Activated naive CD4-positive, alpha-beta T cell treated with anti-CD3 and anti-CD28 coated beads, Interleukin-2, amount 10 ng/mL, durations not matched to agents 7 days and 5 days (primary cell): ENCODE measurements around the gene SLC38A1.

Source experiments
- CTCF ChIA-PET: fragments of 350-600 bp; sonication (Branson Sonifier 250); formaldehyde crosslinking; loops from one replicate; lab custom pipeline; 2021; ENCODE audit warnings: antibody characterized with exemption; lab: Charles Lee
- DNase-seq: peaks from one replicate; pipeline ENCODE4 v3.0.0-alpha.2; 2020
- H3K27ac Mint-ChIP-seq: one replicate; pipeline ENCODE4 v1.8.0; 2021; ENCODE audit warnings: mild to moderate bottlenecking, moderate library complexity, mixed read lengths
- H3K27me3 Mint-ChIP-seq: one replicate; pipeline ENCODE4 v1.8.0; 2021; ENCODE audit warnings: mild to moderate bottlenecking, mixed read lengths
- H3K36me3 Mint-ChIP-seq: one replicate; pipeline ENCODE4 v1.8.0; 2021; ENCODE audit warnings: mixed read lengths
- H3K4me1 Mint-ChIP-seq: one replicate; pipeline ENCODE4 v1.8.0; 2021; ENCODE audit warnings: mixed read lengths
- H3K4me3 Mint-ChIP-seq: one replicate; pipeline ENCODE4 v1.8.0; 2021; ENCODE audit warnings: mild to moderate bottlenecking, moderate library complexity, mixed read lengths
- H3K9me3 Mint-ChIP-seq: one replicate; pipeline ENCODE4 v1.8.0; 2021; ENCODE audit warnings: mixed read lengths

SLC38A1 gene

GRCh38 chr12:46217541-46218321, 51.1 kb downstream of the SLC38A1 start:
- Mint-ChIP-seq H3K4me1 (peaks cover 97% of the 10 kb centered on the region), H3K27ac (peak overlapping the region; percentile 96), H3K4me3 (peak overlapping the region; percentile 57), H3K9me3 (no peaks in the 10 kb centered on the region), H3K27me3 (no peaks in the 10 kb centered on the region), H3K36me3 (peaks cover 84% of the 10 kb centered on the region)
- CTCF ChIA-PET: interaction anchor here (0.7 to 2.7 kb wide), 5 partner anchors 14 to 64 kb away, joined by 3 to 11 read pairs (median 3); partner anchors contain the start of gene SLC38A1
- peak; percentile 76 for DNase-seq

- CTCF ChIA-PET: interaction anchor here (0.8 to 1.9 kb wide), 5 partner anchors 12 to 89 kb away, joined by 3 to 6 read pairs (median 4); no protein-coding TSS in a partner anchor
- Mint-ChIP-seq H3K27me3 (no peaks in the 10 kb centered on the region), H3K27ac (peak overlapping the region; percentile 96), H3K36me3 (peaks cover 84% of the 10 kb centered on the region), H3K9me3 (no peaks in the 10 kb centered on the region), H3K4me1 (peaks cover 96% of the 10 kb centered on the region), H3K4me3 (peak overlapping the region; percentile 61)
- peak; percentile 89 for DNase-seq
Observed at GRCh38 chr12:46214668-46215436, 54.0 kb downstream of the SLC38A1 start.

- peaks cover 80% of the 10 kb centered on the region for H3K36me3 Mint-ChIP-seq
- H3K4me1 Mint-ChIP-seq: peaks cover 91% of the 10 kb centered on the region
- CTCF ChIA-PET: no interaction called here
- no peaks in the 10 kb centered on the region for H3K9me3 Mint-ChIP-seq
- DNase-seq: no peak
- H3K4me3 Mint-ChIP-seq: no peak overlapping the region
- peak overlapping the region; percentile 13 for H3K27ac Mint-ChIP-seq
- no peaks in the 10 kb centered on the region for H3K27me3 Mint-ChIP-seq
Observed at GRCh38 chr12:46212108-46212982, 56.5 kb downstream of the SLC38A1 start.

- no peak overlapping the region for H3K4me3 Mint-ChIP-seq
- H3K27me3 Mint-ChIP-seq: no peaks in the 10 kb centered on the region
- peak overlapping the region; percentile 85 for H3K27ac Mint-ChIP-seq
- CTCF ChIA-PET: no interaction called here
- H3K36me3 Mint-ChIP-seq: peaks cover 80% of the 10 kb centered on the region
- H3K9me3 Mint-ChIP-seq: no peaks in the 10 kb centered on the region
- H3K4me1 Mint-ChIP-seq: peaks cover 80% of the 10 kb centered on the region
- DNase-seq: no peak
Observed at GRCh38 chr12:46210873-46211439, 57.9 kb downstream of the SLC38A1 start.

GRCh38 chr12:46209914-46210872, 58.6 kb downstream of the SLC38A1 start:
- no peaks in the 10 kb centered on the region for H3K27me3 Mint-ChIP-seq
- H3K27ac Mint-ChIP-seq: peak overlapping the region; percentile 85
- DNase-seq: peak; percentile 56
- peaks cover 75% of the 10 kb centered on the region for H3K4me1 Mint-ChIP-seq
- CTCF ChIA-PET: interaction anchor here (1.1 to 1.2 kb wide), 2 partner anchors 53 to 61 kb away, joined by 3 to 4 read pairs; no protein-coding TSS in a partner anchor
- H3K4me3 Mint-ChIP-seq: no peak overlapping the region
- peaks cover 84% of the 10 kb centered on the region for H3K36me3 Mint-ChIP-seq
- H3K9me3 Mint-ChIP-seq: no peaks in the 10 kb centered on the region

DNA sequence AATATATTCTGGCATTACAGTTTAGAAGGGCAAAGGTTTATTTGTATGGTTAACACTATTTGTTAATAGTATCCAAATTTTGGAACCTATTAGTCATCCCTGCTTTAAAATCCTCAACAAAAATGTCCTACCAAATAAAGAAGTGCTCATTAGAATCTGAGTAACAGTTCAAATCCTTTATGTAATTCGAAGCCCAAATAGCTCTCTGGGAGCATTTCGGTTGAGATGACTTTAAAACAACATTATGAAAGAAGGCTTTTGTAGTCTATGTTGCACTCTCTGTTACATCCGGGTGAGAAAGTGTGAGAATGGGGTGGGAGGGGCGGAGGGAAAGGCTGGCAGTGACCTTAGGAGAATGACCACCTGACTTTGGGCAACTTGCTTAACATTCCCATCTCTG, 59.7 kb downstream of the SLC38A1 start:
- no peaks in the 10 kb centered on the region for H3K27me3 Mint-ChIP-seq
- H3K36me3 Mint-ChIP-seq: peaks cover 86% of the 10 kb centered on the region
- H3K4me1 Mint-ChIP-seq: peaks cover 66% of the 10 kb centered on the region
- CTCF ChIA-PET: interaction anchor here (1.0 to 1.2 kb wide), 3 partner anchors 61 to 84 kb away, joined by 3 read pairs; no protein-coding TSS in a partner anchor
- no peak for DNase-seq
- peak overlapping the region; percentile 85 for H3K27ac Mint-ChIP-seq
- H3K4me3 Mint-ChIP-seq: no peak overlapping the region
- H3K9me3 Mint-ChIP-seq: no peaks in the 10 kb centered on the region

DNA sequence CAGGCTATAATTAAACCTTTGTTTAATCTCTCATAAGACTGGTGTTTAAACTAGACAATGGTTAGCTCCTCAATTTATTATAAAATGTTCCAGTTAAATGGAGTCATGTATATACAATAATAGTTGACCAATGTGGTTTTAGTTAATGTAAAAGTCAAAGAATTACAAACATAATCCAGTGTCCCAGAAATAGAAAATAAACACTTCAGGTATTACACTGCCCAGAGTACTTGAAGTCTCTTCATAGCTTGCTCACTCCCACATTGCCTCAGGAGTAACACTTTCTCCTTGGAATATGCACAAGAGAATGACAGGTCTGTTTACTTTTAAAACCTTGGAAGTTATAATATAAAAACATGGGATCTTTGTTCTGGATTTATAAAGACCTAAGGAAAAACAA, 60.5 kb downstream of the SLC38A1 start:
- peaks cover 58% of the 10 kb centered on the region for H3K4me1 Mint-ChIP-seq
- no peak overlapping the region for H3K4me3 Mint-ChIP-seq
- H3K36me3 Mint-ChIP-seq: peaks cover 86% of the 10 kb centered on the region
- no peak for DNase-seq
- H3K27me3 Mint-ChIP-seq: no peaks in the 10 kb centered on the region
- no peak overlapping the region for H3K27ac Mint-ChIP-seq
- CTCF ChIA-PET: interaction anchor here (1.0 kb wide), 2 partner anchors 62 to 84 kb away, joined by 3 read pairs; no protein-coding TSS in a partner anchor
- no peaks in the 10 kb centered on the region for H3K9me3 Mint-ChIP-seq

DNA sequence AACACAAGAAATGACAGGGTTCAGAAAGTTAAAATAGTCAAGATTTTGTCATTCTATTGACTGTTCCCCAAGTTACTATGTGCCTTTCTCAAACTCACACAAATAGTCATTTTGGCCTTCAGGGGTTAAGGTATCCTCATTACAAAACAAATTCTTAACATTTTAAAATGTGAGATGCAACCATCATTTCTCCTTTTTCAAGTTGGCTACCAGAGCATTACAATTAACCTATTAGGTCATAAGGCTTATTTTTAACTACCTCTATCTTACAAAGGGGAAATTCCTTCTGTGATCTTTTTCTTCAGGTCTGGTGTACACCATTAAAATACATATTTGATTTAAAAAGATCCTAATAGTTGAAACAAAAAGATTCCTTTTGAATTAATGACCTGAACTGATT, 61.2 kb downstream of the SLC38A1 start:
- H3K27me3 Mint-ChIP-seq: no peaks in the 10 kb centered on the region
- no peaks in the 10 kb centered on the region for H3K9me3 Mint-ChIP-seq
- H3K4me3 Mint-ChIP-seq: no peak overlapping the region
- peaks cover 87% of the 10 kb centered on the region for H3K36me3 Mint-ChIP-seq
- DNase-seq: no peak
- H3K4me1 Mint-ChIP-seq: peaks cover 51% of the 10 kb centered on the region
- CTCF ChIA-PET: no interaction called here
- peak overlapping the region; percentile 49 for H3K27ac Mint-ChIP-seq

DNA sequence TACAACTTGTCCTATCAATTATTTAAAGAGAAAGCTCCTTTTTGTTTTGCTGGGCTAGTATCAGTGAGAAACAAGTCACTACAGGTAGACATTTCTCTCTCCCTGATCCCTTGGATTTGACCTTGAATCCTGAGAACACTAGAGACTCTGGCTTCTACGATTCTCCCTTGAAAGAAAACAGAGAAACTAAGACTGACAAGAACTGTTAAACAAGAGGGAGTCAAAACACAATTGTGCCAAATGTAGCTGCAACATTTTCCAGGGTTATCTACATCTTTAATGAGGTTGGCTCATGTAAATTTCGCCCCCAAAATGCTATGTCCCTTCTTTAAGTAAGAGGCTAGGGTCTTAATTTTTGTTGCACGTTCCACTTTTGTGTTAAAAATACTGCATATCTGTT, 62.4 kb downstream of the SLC38A1 start:
- Mint-ChIP-seq H3K4me1 (peaks cover 40% of the 10 kb centered on the region), H3K4me3 (no peak overlapping the region), H3K36me3 (peaks cover 86% of the 10 kb centered on the region), H3K27me3 (no peaks in the 10 kb centered on the region), H3K27ac (peak overlapping the region; percentile 11), H3K9me3 (no peaks in the 10 kb centered on the region)
- CTCF ChIA-PET: no interaction called here
- DNase-seq: no peak

GRCh38 chr12:46205294-46205693, 63.5 kb downstream of the SLC38A1 start:
- DNase-seq: no peak
- Mint-ChIP-seq H3K9me3 (no peaks in the 10 kb centered on the region), H3K4me3 (no peak overlapping the region), H3K27me3 (no peaks in the 10 kb centered on the region), H3K4me1 (peaks cover 28% of the 10 kb centered on the region), H3K36me3 (peaks cover 81% of the 10 kb centered on the region), H3K27ac (no peak overlapping the region)
- CTCF ChIA-PET: interaction anchor here (1.2 to 1.3 kb wide), 2 partner anchors 51 to 98 kb away, joined by 3 read pairs; no protein-coding TSS in a partner anchor

DNA sequence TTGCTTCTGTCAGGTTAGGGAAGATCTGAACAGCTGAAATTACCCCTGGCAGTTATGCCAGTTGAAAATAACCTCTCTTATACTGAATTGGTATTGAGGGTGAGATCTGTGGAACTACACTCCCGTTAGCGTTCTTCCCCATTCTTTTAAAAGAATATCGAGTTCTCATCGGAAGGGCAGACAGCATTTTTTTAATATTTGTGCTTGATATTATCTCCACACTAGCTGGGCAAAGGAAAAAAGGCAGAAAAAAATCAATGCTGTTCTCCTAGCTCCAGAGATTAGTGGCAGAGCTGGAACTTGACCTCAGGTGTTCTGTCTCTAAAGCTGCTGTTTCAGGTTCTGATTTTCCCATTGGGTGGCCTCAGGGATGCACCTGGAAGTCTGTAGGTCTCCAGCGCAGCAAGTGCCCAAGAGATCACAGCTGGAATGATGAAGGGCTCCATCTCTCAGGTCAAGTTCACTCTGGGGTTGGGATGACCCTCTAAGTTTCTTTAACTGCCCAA, 67.5 kb downstream of the SLC38A1 start:
- Mint-ChIP-seq H3K27me3 (no peaks in the 10 kb centered on the region), H3K27ac (peak overlapping the region; percentile 52), H3K9me3 (no peaks in the 10 kb centered on the region), H3K36me3 (peaks cover 86% of the 10 kb centered on the region), H3K4me1 (peaks cover 11% of the 10 kb centered on the region), H3K4me3 (no peak overlapping the region)
- CTCF ChIA-PET: interaction anchor here (0.6 kb wide), 1 partner anchor 17 kb away, joined by 3 read pairs; no protein-coding TSS in a partner anchor
- DNase-seq: no peak

- Mint-ChIP-seq H3K36me3 (peaks cover 87% of the 10 kb centered on the region), H3K27ac (no peak overlapping the region), H3K9me3 (no peaks in the 10 kb centered on the region), H3K4me1 (peaks cover 8% of the 10 kb centered on the region), H3K4me3 (no peak overlapping the region), H3K27me3 (no peaks in the 10 kb centered on the region)
- CTCF ChIA-PET: no interaction called here
- DNase-seq: no peak
Observed at GRCh38 chr12:46200551-46200950, 68.3 kb downstream of the SLC38A1 start.
